Activated naive CD4-positive, alpha-beta T cell treated with anti-CD3 and anti-CD28 coated beads, Interleukin-2, amount 50 U/mL, for 24 hours (primary cell): ENCODE results near the gene GTF2H1.

Experiments
- H3K27ac Mint-ChIP-seq: one replicate; pipeline ENCODE4 v1.8.0; 2021; ENCODE audit warnings: mild to moderate bottlenecking, mixed read lengths
- H3K27me3 Mint-ChIP-seq: one replicate; pipeline ENCODE4 v1.8.0; 2021; ENCODE audit warnings: mixed read lengths
- H3K36me3 Mint-ChIP-seq: one replicate; pipeline ENCODE4 v1.8.0; 2021; ENCODE audit warnings: mixed read lengths
- H3K4me1 Mint-ChIP-seq: one replicate; pipeline ENCODE4 v1.8.0; 2021; ENCODE audit warnings: mixed read lengths
- H3K4me3 Mint-ChIP-seq: one replicate; pipeline ENCODE4 v1.8.0; 2021; ENCODE audit warnings: mild to moderate bottlenecking, mixed read lengths
- H3K9me3 Mint-ChIP-seq: one replicate; pipeline ENCODE4 v1.8.0; 2021; ENCODE audit warnings: mixed read lengths

The GTF2H1 gene

DNA sequence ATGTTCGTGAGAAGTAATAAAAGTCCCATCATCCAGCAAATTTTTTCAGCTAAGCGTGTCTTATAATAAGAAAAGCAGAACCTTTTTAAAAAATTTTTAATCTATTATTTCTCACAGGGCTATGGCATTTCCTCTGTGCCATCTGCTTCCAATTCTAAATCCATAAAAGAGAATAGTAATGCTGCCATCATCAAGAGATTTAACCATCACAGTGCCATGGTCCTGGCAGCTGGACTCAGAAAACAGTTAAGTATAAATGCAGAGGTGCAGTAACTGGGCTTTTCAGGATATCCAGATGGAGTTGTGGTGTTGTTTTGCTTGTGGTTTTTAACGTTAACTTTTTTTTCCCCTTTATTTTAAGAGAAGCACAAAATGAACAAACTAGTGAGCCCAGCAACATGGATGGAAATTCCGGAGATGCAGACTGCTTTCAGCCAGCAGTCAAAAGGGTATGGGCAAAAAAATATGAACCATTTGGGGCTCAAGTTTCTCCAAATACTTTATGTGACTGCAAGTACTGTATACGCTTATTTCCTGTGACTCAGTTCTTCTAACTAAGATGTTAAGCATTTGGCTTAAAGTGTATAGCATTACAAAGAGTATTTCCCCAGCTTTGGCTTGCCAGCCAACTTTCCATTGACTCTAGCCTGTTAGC is 25.2 kb downstream of the GTF2H1 start:
- Mint-ChIP-seq H3K27me3 (no peaks in the 10 kb centered on the region), H3K4me3 (no peak overlapping the region), H3K27ac (no peak overlapping the region), H3K36me3 (peaks cover 18% of the 10 kb centered on the region), H3K4me1 (peaks cover 3% of the 10 kb centered on the region), H3K9me3 (no peaks in the 10 kb centered on the region)

DNA sequence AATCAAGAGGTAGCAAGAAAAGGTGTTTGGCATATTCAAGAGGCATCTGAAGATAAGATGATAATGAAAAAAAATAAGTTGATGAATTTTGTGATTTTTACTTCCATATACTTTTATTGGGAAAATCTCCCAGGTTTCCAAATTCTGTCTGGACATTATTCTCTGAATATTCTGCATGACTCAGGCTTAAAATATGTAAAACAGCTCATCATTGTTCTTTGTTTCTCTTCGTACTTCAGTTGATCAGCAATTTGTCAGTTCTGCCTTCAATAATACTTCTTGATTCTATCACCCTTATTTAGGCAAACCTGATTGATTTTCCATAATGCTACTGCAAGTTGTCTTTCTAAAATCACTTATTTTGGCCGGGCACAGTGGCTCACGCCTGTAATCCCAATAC is 30.2 kb downstream of the GTF2H1 start:
- no peaks in the 10 kb centered on the region for H3K27me3 Mint-ChIP-seq
- H3K9me3 Mint-ChIP-seq = no peaks in the 10 kb centered on the region
- H3K4me3 Mint-ChIP-seq = no peak overlapping the region
- peaks cover 23% of the 10 kb centered on the region for H3K36me3 Mint-ChIP-seq
- H3K27ac Mint-ChIP-seq = no peak overlapping the region
- no peaks in the 10 kb centered on the region for H3K4me1 Mint-ChIP-seq

GRCh38 chr11:18358646-18359045 is 36.3 kb downstream of the GTF2H1 start:
- no peak overlapping the region for H3K27ac Mint-ChIP-seq
- no peaks in the 10 kb centered on the region for H3K4me1 Mint-ChIP-seq
- no peaks in the 10 kb centered on the region for H3K9me3 Mint-ChIP-seq
- H3K4me3 Mint-ChIP-seq = no peak overlapping the region
- peaks cover 14% of the 10 kb centered on the region for H3K36me3 Mint-ChIP-seq
- H3K27me3 Mint-ChIP-seq = no peaks in the 10 kb centered on the region

DNA sequence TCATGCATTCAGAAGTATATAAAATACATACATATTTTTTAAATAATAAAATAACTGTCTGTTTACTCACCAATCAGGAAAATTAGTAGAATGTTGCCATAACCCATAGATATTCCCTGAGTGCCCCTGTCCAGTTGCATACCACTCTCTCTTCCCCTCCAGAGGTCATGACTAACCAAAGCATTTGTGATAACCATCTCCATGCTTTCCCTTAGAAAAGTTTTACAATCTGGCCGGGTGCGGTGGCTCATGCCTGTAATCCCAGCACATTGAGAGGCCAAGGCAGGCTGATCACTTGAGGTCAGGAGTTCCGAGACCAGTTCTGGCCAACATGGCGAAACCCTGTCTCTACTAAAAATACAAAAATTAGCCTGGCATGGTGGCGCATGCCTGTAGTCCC is 38.8 kb downstream of the GTF2H1 start:
- Mint-ChIP-seq H3K4me1 (peaks cover 1% of the 10 kb centered on the region), H3K9me3 (no peaks in the 10 kb centered on the region), H3K4me3 (no peak overlapping the region), H3K27ac (no peak overlapping the region), H3K36me3 (peaks cover 14% of the 10 kb centered on the region), H3K27me3 (no peaks in the 10 kb centered on the region)

- peaks cover 8% of the 10 kb centered on the region for H3K4me1 Mint-ChIP-seq
- H3K36me3 Mint-ChIP-seq = peaks cover 10% of the 10 kb centered on the region
Measured at GRCh38 chr11:18364495-18365073, 42.2 kb downstream of the GTF2H1 start.

DNA sequence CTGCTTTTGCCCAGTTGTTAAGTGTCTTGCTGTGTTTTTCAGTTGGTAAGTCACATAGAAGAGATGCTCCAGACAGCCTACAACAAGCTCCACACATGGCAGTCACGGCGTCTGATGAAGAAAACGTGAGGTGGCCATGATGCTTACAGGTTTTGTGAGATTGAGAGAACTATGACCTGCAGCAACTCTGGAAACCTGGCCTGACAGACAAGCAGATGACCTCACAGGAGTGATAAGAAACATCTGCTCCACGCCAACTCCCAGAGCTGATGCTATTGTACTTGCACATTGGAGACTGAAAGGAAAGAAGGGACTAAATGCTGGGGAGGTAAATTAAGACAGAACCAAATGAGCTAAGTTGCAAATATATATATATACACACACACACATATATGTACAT is 43.4 kb downstream of the GTF2H1 start:
- Mint-ChIP-seq H3K27ac (no peak overlapping the region), H3K4me3 (no peak overlapping the region), H3K36me3 (peaks cover 10% of the 10 kb centered on the region), H3K4me1 (peaks cover 8% of the 10 kb centered on the region), H3K9me3 (no peaks in the 10 kb centered on the region), H3K27me3 (no peaks in the 10 kb centered on the region)

More at GRCh38 chr11:18364495-18365073, 42.2 kb downstream of the GTF2H1 start:
- H3K4me3 Mint-ChIP-seq = no peak overlapping the region
- no peaks in the 10 kb centered on the region for H3K9me3 Mint-ChIP-seq
- no peak overlapping the region for H3K27ac Mint-ChIP-seq
- H3K27me3 Mint-ChIP-seq = no peaks in the 10 kb centered on the region

DNA sequence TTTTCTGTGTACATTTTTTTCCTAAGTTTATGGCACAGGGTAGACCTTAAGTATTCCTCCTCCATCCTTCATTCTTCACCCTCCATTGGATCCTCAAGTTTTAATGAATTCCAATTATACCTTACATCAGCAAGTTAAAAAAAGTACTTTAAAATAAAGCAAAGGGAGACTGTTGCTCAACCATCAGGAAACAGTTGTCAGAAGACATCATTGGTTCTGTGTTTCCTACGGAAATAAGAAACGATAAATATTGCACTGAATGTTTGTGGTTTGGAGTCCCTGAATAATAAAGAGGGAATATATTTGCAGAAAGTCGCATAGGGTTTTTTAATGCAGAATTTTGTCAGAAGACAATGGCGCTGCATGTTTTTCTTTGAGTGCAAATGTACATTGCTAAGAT is 43.9 kb downstream of the GTF2H1 start:
- peaks cover 10% of the 10 kb centered on the region for H3K36me3 Mint-ChIP-seq
- no peaks in the 10 kb centered on the region for H3K27me3 Mint-ChIP-seq
- peaks cover 8% of the 10 kb centered on the region for H3K4me1 Mint-ChIP-seq
- no peak overlapping the region for H3K27ac Mint-ChIP-seq
- H3K4me3 Mint-ChIP-seq = no peak overlapping the region
- no peaks in the 10 kb centered on the region for H3K9me3 Mint-ChIP-seq

GRCh38 chr11:18367431-18367830 is 45.1 kb downstream of the GTF2H1 start:
- H3K4me1 Mint-ChIP-seq = peaks cover 8% of the 10 kb centered on the region
- H3K27ac Mint-ChIP-seq = no peak overlapping the region
- H3K4me3 Mint-ChIP-seq = no peak overlapping the region
- H3K36me3 Mint-ChIP-seq = peaks cover 10% of the 10 kb centered on the region
- no peaks in the 10 kb centered on the region for H3K27me3 Mint-ChIP-seq
- H3K9me3 Mint-ChIP-seq = no peaks in the 10 kb centered on the region

DNA sequence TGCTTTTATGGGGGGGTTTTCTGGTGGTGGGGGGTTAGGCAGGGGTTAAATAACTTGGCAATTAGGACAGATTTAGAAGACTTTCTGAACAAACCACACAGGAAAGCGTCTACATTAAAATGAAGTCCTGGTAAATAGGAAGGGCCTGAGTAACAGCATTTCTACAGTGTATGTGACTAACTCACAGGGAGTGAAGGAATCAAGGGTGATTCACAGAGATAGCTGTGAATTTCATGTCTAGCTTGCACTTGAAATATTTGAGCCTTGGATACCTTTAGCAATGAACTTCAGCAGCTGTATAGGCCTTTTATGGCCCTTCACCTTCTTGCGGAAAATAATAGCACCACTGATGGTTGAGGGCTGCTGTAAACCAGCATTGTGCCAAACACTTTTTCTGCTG is 45.9 kb downstream of the GTF2H1 start:
- peaks cover 8% of the 10 kb centered on the region for H3K4me1 Mint-ChIP-seq
- H3K27me3 Mint-ChIP-seq = no peaks in the 10 kb centered on the region
- no peak overlapping the region for H3K27ac Mint-ChIP-seq
- no peaks in the 10 kb centered on the region for H3K9me3 Mint-ChIP-seq
- no peak overlapping the region for H3K4me3 Mint-ChIP-seq
- peaks cover 10% of the 10 kb centered on the region for H3K36me3 Mint-ChIP-seq

DNA sequence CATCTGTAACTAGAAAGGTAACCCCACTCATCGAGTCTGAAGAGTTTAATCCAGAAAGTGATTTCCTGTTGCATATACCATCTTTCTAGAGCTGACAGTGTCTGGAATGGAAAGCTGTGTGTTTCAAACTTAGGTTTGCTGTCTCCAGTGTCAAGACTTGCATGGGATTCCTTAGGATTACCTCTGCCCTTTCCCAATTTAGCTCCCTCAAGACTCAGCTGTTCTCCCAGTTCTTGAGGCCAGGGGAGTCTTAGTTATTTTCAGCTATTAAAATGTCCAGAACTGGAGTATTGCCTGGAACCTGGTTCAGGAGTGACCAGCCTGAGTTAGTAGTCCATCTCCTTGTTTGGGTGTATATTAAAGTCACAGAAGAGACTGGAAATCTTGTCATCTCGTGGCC is 47.0 kb downstream of the GTF2H1 start:
- no peaks in the 10 kb centered on the region for H3K9me3 Mint-ChIP-seq
- H3K36me3 Mint-ChIP-seq = peaks cover 8% of the 10 kb centered on the region
- H3K4me3 Mint-ChIP-seq = no peak overlapping the region
- no peaks in the 10 kb centered on the region for H3K27me3 Mint-ChIP-seq
- no peak overlapping the region for H3K27ac Mint-ChIP-seq
- peaks cover 8% of the 10 kb centered on the region for H3K4me1 Mint-ChIP-seq

GRCh38 chr11:18371279-18371678 is 48.9 kb downstream of the GTF2H1 start:
- Mint-ChIP-seq H3K27ac (no peak overlapping the region), H3K27me3 (no peaks in the 10 kb centered on the region), H3K4me3 (no peak overlapping the region), H3K9me3 (no peaks in the 10 kb centered on the region), H3K4me1 (peaks cover 5% of the 10 kb centered on the region), H3K36me3 (peaks cover 3% of the 10 kb centered on the region)

GRCh38 chr11:18372201-18372600 is 49.8 kb downstream of the GTF2H1 start:
- Mint-ChIP-seq H3K27me3 (no peaks in the 10 kb centered on the region), H3K36me3 (peaks cover 1% of the 10 kb centered on the region), H3K9me3 (no peaks in the 10 kb centered on the region), H3K4me1 (peaks cover 4% of the 10 kb centered on the region), H3K4me3 (no peak overlapping the region), H3K27ac (no peak overlapping the region)

DNA sequence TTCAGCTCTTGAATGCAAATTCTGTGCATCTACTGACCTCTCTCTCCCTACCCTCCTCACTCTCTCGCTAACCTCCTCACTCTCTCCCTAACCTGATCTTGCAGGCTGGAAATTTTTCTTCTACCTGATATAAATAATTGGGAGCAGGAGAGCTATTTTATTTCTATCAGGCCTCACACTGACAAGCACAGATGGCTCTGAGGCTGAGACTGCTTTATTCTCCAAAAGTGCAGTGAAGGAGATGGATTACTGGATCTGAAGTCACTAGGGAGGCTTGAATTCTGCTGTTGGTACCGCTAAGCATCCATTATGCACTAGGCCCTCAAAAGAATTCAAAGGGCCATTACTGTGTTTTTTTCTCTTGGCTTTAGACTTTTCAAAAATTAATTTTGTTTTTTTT is 52.6 kb downstream of the GTF2H1 start:
- H3K9me3 Mint-ChIP-seq = no peaks in the 10 kb centered on the region
- H3K4me1 Mint-ChIP-seq = no peaks in the 10 kb centered on the region
- H3K27ac Mint-ChIP-seq = no peak overlapping the region
- H3K27me3 Mint-ChIP-seq = no peaks in the 10 kb centered on the region
- no peaks in the 10 kb centered on the region for H3K36me3 Mint-ChIP-seq
- H3K4me3 Mint-ChIP-seq = no peak overlapping the region

DNA sequence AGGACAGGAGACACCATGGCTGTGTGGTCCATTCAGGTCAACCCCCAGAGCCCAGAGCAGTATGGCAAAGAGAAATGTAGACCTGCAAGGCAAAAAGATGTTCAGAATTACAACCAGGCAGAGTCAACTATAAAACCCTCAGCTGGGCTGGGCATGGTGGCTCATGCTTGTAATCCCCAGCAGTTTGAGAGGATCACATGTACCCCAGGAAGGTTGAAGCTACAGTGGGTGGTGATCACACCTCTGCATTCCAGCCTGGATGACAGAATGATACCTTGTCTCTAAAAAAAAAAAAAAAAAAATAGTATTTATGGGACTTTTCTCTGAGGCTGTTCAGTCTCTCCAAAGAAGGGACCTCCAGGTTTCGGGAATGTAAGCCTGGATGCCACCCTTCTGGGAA is 53.6 kb downstream of the GTF2H1 start:
- Mint-ChIP-seq H3K36me3 (no peaks in the 10 kb centered on the region), H3K4me1 (no peaks in the 10 kb centered on the region), H3K9me3 (no peaks in the 10 kb centered on the region), H3K4me3 (no peak overlapping the region), H3K27ac (no peak overlapping the region), H3K27me3 (no peaks in the 10 kb centered on the region)

DNA sequence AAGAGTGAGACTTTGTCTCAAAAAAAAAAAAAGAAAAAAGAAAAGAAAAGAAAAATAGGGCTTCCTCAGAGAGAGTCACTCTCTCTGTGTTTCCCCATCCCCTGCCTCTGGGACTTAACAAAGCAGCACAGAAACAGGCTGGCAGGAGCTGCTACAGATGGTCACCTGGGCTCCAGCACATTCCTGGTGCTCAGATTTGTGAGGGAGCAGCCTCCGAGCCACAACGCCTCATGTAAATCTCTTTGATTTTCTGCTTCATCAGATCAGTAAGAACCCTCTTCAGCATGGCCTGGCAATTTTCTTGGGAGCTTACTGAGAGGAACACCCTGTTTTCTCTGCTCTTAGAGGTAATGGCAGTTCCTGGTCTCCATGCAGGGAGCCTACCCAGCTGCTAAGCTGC is 56.8 kb downstream of the GTF2H1 start:
- no peak overlapping the region for H3K4me3 Mint-ChIP-seq
- H3K4me1 Mint-ChIP-seq = peaks cover 18% of the 10 kb centered on the region
- no peaks in the 10 kb centered on the region for H3K36me3 Mint-ChIP-seq
- H3K9me3 Mint-ChIP-seq = no peaks in the 10 kb centered on the region
- H3K27me3 Mint-ChIP-seq = no peaks in the 10 kb centered on the region
- no peak overlapping the region for H3K27ac Mint-ChIP-seq

- peaks cover 45% of the 10 kb centered on the region for H3K4me1 Mint-ChIP-seq
- peak overlapping the region; percentile 97 for H3K27ac Mint-ChIP-seq
- peak overlapping the region; percentile 82 for H3K4me3 Mint-ChIP-seq
- H3K36me3 Mint-ChIP-seq = no peaks in the 10 kb centered on the region
- no peaks in the 10 kb centered on the region for H3K9me3 Mint-ChIP-seq
- H3K27me3 Mint-ChIP-seq = no peaks in the 10 kb centered on the region
Measured at GRCh38 chr11:18383388-18384156, 61.2 kb downstream of the GTF2H1 start.
